Gastroesophageal sphincter (tissue), 4 donors: ENCODE results near the gene PPP4R3B. TPM values are rescaled to one million over a fixed set of nuclear protein-coding genes. Genes with fewer than 3 reads are reported as not detected.

Source experiments
- ATAC-seq: fragments of 150-250 bp; one replicate; pipeline ENCODE4 v1.9.1; 2016; ENCODE audit warnings: mild to moderate bottlenecking, moderate library complexity
- H3K27ac ChIP-seq, 4 donors: fragments of 200-600 bp; sonication (generic) in 3 of 4; 1 replicate in 3 of 4; 2 replicates in 1 of 4; pipeline ENCODE4 v1.5.1; 2016 to 2019
- H3K27me3 ChIP-seq: fragments of 200-600 bp; sonication (generic); one replicate; pipeline ENCODE4 v1.5.1; 2019
- H3K36me3 ChIP-seq, 2 donors: fragments of 200-600 bp; sonication (generic); one replicate each; pipeline ENCODE4 v1.5.1; 2019; ENCODE audit warnings: control low read depth in 1 of 2
- H3K4me1 ChIP-seq, 3 donors: fragments of 200-600 bp; sonication (generic); 1 replicate in 2 of 3; 2 replicates in 1 of 3; pipeline ENCODE4 v1.5.1; 2016 to 2019; ENCODE audit warnings: control low read depth in 2 of 3
- H3K4me3 ChIP-seq, 2 donors: fragments of 200-600 bp; sonication (generic); one replicate each; pipeline ENCODE4 v1.5.1; 2019; ENCODE audit warnings: mild to moderate bottlenecking in 1 of 2, moderate library complexity in 1 of 2
- H3K9me3 ChIP-seq, 3 donors: fragments of 200-600 bp; sonication (generic); one replicate each; pipeline ENCODE4 v1.5.1; 2017 to 2019; ENCODE audit warnings: control low read depth in 2 of 3
- CTCF ChIP-seq, 4 experiments: fragments of 200-600 bp in 2 of 4; fragments of 450-650 bp in 2 of 4; sonication (generic) in 1 of 4; IDR thresholded peaks; one replicate each; pipeline ENCODE4 v1.5.1; 2017 to 2019; ENCODE audit warnings: antibody characterized with exemption in 4 of 4, mild to moderate bottlenecking in 2 of 4, moderate library complexity in 2 of 4
- EP300 ChIP-seq: sonication (generic); formaldehyde crosslinking; IDR thresholded peaks from one replicate; pipeline ENCODE4 v1.6.1; 2017; ENCODE audit warnings: antibody characterized with exemption, mild to moderate bottlenecking
- POLR2A ChIP-seq, 2 donors: fragments of 450-650 bp; IDR thresholded peaks; one replicate each; pipeline ENCODE4 v1.6.1; 2017; ENCODE audit warnings: antibody characterized with exemption in 2 of 2, mild to moderate bottlenecking in 2 of 2, moderate library complexity in 1 of 2
- POLR2AphosphoS5 ChIP-seq: sonication (generic); formaldehyde crosslinking; IDR thresholded peaks from one replicate; pipeline ENCODE4 v1.6.1; 2017; ENCODE audit warnings: antibody characterized with exemption
- WGBS, 2 donors: methylation state at CpG; one replicate each; pipeline ENCODE4 v1.1.5; 2018; ENCODE audit warnings: low coverage in 1 of 2; 5-methylcytosine and 5-hydroxymethylcytosine counted together
- total RNA-seq, 4 donors: library from RNA; depleted of rRNA; stranded (reverse); fragments of >200 nt; gene quantifications; one replicate each; pipeline ENCODE4 v1.1.0, GENCODE V29; 2016

The PPP4R3B gene
- total RNA-seq = 100 to 1,000 TPM in 2 of 4 donors, 10 to 100 TPM in 2; 89.7 to 114 (median 97.6) TPM

DNA sequence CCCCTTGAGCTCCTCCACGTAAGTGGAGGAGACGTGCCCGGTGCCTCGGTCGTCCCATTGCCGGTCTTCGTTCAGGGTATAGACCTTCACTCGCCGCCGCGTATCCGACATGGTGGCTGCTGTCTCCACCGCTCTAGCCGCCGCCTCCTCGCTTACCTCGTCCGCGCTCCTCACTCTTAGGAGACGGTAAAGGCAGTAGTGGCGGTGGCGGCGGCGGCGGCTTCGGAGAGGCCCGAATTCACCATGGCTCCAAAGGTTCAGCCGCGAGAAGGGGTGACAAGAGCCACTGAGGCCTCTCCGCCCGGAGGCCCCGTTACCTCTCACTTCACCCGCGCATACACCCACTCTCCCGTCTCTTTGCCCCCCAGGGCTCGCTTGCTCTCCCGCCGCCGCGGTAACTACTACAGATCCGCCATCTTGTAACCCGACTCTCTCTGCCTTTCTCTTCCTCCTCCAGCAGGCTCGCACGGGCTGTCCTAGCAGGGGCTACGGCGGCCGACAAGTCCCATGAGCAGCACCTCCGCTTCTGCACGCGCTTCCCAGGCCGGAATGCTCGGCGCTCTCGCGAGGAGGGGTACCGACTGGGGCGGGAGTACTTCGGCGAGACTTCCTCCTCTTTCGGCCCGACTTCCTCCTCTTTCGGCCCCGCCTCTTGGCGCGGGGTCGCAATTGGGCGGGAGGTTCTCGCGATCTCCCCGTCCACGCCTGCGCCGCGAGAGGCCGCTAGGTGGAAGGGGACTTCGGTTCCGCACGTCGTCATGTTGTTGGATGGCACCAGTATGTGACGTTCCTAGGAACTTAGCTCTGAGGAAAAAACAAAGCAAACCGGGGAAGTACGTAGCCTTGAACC lies at the start of gene PPP4R3B:
TSS of gene PPP4R3B (minus strand) at position 448 of the 850 bp plus-strand sequence. CDS start at position 111, 337 bp downstream.
- Histone ChIP-seq H3K4me3 (peak within 1 kb of the TSS; percentile 93 to 97), H3K36me3 (peaks cover 0 to 34% of the 10 kb centered on the region in 2 donors), H3K27me3 (no peaks in the 10 kb centered on the region), H3K27ac (peak within 1 kb of the TSS; percentile 96 to 98 (median 98)), H3K4me1 (peaks cover 5 to 73% (median 19%) of the 10 kb centered on the region in 3 donors), H3K9me3 (no peaks in the 10 kb centered on the region)
- WGBS, 2 donors = 0% methylated on average over 12 to 19 of the region's 82 CpGs
- TF ChIP-seq EP300 (no peak), POLR2A (IDR thresholded peaks at IDR 0.05) (peak; percentile 92), POLR2AphosphoS5 (peak; percentile 99), CTCF (IDR thresholded peaks at IDR 0.05) (peak in 3 of 4 experiments; percentile 59 to 83 (median 77))
- peak; percentile 97 for ATAC-seq

- Histone ChIP-seq H3K27me3 (no peaks in the 10 kb centered on the region), H3K36me3 (peaks cover 0 to 62% of the 10 kb centered on the region in 2 donors), H3K27ac (no peak overlapping the region), H3K4me3 (no peak overlapping the region), H3K4me1 (no peaks in the 10 kb centered on the region), H3K9me3 (no peaks in the 10 kb centered on the region)
- no peak for TF ChIP-seq POLR2AphosphoS5
- TF ChIP-seq EP300 = no peak
- no peak for TF ChIP-seq POLR2A (IDR thresholded peaks at IDR 0.05)
- TF ChIP-seq CTCF (IDR thresholded peaks at IDR 0.05) = no peak
- 92 to 100% methylated on average over 2 of the region's 2 CpGs for WGBS, 2 donors
- no peak for ATAC-seq
Observed at GRCh38 chr2:55653255-55653654, 35.8 kb upstream of the PPP4R3B start.

DNA sequence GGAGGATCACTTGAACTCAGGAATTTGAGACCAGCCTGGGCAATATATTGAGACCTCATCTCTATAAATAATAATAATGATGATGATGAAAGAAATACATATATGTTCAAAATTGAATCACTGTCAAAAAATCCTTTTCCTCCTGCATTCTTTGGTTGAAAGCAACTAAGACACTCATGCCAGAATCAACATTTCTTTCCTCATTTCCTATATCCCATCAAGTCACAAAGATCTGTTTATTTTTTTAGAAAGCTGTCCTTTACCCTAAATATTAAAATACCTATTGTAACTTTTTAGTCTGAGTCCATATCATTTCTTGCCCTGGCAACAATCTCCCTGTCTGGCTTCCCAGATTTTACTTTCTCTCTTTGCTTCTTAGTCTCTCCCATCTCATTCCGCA lies 31.8 kb upstream of the PPP4R3B start:
- no peak overlapping the region for H3K27ac ChIP-seq
- 100% methylated on average over 1 of the region's 1 CpG for WGBS, 2 donors
- no peak for TF ChIP-seq EP300
- no peak for TF ChIP-seq POLR2A (IDR thresholded peaks at IDR 0.05)
- no peak for TF ChIP-seq POLR2AphosphoS5
- TF ChIP-seq CTCF (IDR thresholded peaks at IDR 0.05) = no peak
- no peaks in the 10 kb centered on the region for H3K9me3 ChIP-seq
- no peak overlapping the region for H3K4me3 ChIP-seq
- H3K27me3 ChIP-seq = no peaks in the 10 kb centered on the region
- H3K36me3 ChIP-seq = peaks cover 0 to 66% of the 10 kb centered on the region in 2 donors
- ATAC-seq = no peak
- no peaks in the 10 kb centered on the region for H3K4me1 ChIP-seq

DNA sequence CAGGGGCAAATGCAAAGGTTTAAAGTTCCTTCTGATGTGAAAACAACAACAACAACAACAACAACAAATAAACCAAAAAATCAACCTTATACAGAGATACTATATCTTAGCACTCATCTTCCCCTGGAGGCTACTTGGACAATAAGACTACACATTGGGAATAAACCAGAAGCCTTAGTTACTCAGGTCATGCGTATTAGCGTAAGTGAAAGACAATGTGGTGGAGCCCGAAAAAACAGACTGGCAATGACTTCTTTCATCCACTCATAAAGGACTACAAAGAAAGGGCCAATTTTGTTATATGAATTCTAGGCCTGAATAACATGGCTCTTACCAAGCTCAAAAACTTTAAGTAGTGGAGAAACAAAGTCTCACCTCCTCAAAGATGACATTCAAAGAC lies 19.4 kb upstream of the PPP4R3B start:
- no peaks in the 10 kb centered on the region for H3K9me3 ChIP-seq
- TF ChIP-seq CTCF (IDR thresholded peaks at IDR 0.05) = no peak
- no peak for TF ChIP-seq POLR2A (IDR thresholded peaks at IDR 0.05)
- TF ChIP-seq EP300 = no peak
- no peak for TF ChIP-seq POLR2AphosphoS5
- H3K4me1 ChIP-seq = no peaks in the 10 kb centered on the region
- 91 to 100% methylated on average over 3 of the region's 3 CpGs for WGBS, 2 donors
- no peak for ATAC-seq
- H3K27me3 ChIP-seq = no peaks in the 10 kb centered on the region
- H3K27ac ChIP-seq = no peak overlapping the region
- H3K36me3 ChIP-seq = peaks cover 0 to 88% of the 10 kb centered on the region in 2 donors
- H3K4me3 ChIP-seq = no peak overlapping the region

DNA sequence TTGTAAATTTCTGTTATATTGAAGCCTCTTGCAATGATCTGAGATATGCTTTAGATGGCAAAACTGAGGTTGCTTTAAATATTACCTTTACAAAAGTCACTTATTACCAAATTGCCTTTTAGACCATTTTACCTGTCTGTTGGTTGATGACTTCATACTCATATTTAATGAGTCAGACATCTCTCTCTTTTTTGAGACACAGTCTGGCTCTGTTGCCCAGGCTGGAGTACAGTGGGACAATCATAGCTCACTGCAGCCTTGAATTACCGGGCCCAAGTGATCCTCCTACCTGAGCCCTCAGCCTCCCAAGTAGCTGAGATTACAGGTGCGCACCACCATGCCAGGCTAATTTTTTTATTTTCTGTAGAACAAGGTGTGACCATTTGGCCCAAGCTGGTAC lies 11.5 kb upstream of the PPP4R3B start:
- no peak overlapping the region for H3K4me3 ChIP-seq
- H3K27me3 ChIP-seq = no peaks in the 10 kb centered on the region
- TF ChIP-seq CTCF (IDR thresholded peaks at IDR 0.05) (no peak), POLR2A (IDR thresholded peaks at IDR 0.05) (no peak), EP300 (no peak), POLR2AphosphoS5 (no peak)
- H3K27ac ChIP-seq = no peak overlapping the region
- H3K4me1 ChIP-seq = peaks cover 0 to 17% (median 0%) of the 10 kb centered on the region in 3 donors
- ATAC-seq = no peak
- H3K36me3 ChIP-seq = peaks cover 0 to 19% of the 10 kb centered on the region in 2 donors
- no peaks in the 10 kb centered on the region for H3K9me3 ChIP-seq
- WGBS, 2 donors = 100% methylated on average over 2 of the region's 2 CpGs; no CpG with 5 or more reads in 1 of the 2 donors
